Neural progenitor cell (in vitro differentiated cells): ENCODE data around the gene AGT. TPM values are rescaled to one million over a fixed set of nuclear protein-coding genes. Genes with fewer than 3 reads are reported as not detected.

Source experiments
- DNase-seq: peaks from one replicate; pipeline ENCODE4 v3.0.0-alpha.2; 2016; ENCODE audit warnings: low spot score
- H2AFZ ChIP-seq: fragments of 200-600 bp; sonication (generic); replicated peaks from 2 replicates; pipeline ENCODE4 v1.6.1; 2016; ENCODE audit warnings: antibody characterized with exemption
- H3F3A ChIP-seq: fragments of 200-600 bp; sonication (generic); 2 replicates; pipeline ENCODE4 v1.6.1; 2016; ENCODE audit warnings: antibody characterized with exemption, low read depth
- H3K27ac ChIP-seq: fragments of 200-600 bp; sonication (generic); 2 replicates; pipeline ENCODE4 v1.5.1; 2016; ENCODE audit warnings: mild to moderate bottlenecking
- H3K27me3 ChIP-seq: fragments of 200-600 bp; sonication (generic); 2 replicates; pipeline ENCODE4 v1.6.1; 2016; ENCODE audit warnings: mild to moderate bottlenecking, moderate library complexity
- H3K36me3 ChIP-seq: fragments of 200-600 bp; sonication (generic); 2 replicates; pipeline ENCODE4 v1.5.1; 2016
- H3K4me1 ChIP-seq: fragments of 200-600 bp; sonication (generic); 2 replicates; pipeline ENCODE4 v1.6.1; 2016; ENCODE audit warnings: mixed run types
- H3K4me2 ChIP-seq: fragments of 200-600 bp; sonication (generic); 2 replicates; pipeline ENCODE4 v1.6.1; 2016
- H3K4me3 ChIP-seq: fragments of 200-600 bp; sonication (generic); 2 replicates; pipeline ENCODE4 v1.5.1; 2016
- H3K79me2 ChIP-seq: fragments of 200-600 bp; sonication (generic); 2 replicates; pipeline ENCODE4 v1.6.1; 2016; ENCODE audit warnings: low read depth
- H3K9ac ChIP-seq: fragments of 200-600 bp; sonication (generic); 2 replicates; pipeline ENCODE4 v1.6.1; 2016
- H3K9me3 ChIP-seq: fragments of 200-600 bp; sonication (generic); 2 replicates; pipeline ENCODE4 v1.5.1; 2016; ENCODE audit warnings: low read depth
- H4K20me1 ChIP-seq: fragments of 200-600 bp; sonication (generic); 2 replicates; pipeline ENCODE4 v1.6.1; 2016; ENCODE audit warnings: low read depth
- H3K27ac Mint-ChIP-seq: 3 replicates; pipeline ENCODE4 v1.8.0; 2021; ENCODE audit warnings: mixed read lengths
- H3K27me3 Mint-ChIP-seq: 2 replicates; pipeline ENCODE4 v1.8.0; 2022; ENCODE audit warnings: low read depth, mild to moderate bottlenecking, inconsistent platforms, moderate library complexity, mixed read lengths; ENCODE audit not compliant: insufficient read depth
- H3K36me3 Mint-ChIP-seq: 3 replicates; pipeline ENCODE4 v1.8.0; 2021; ENCODE audit warnings: mixed read lengths
- H3K4me1 Mint-ChIP-seq: 3 replicates; pipeline ENCODE4 v1.8.0; 2021; ENCODE audit warnings: mixed read lengths
- H3K4me3 Mint-ChIP-seq: 3 replicates; pipeline ENCODE4 v1.8.0; 2021; ENCODE audit warnings: mild to moderate bottlenecking, moderate library complexity, mixed read lengths
- H3K9me3 Mint-ChIP-seq: 3 replicates; pipeline ENCODE4 v1.8.0; 2020; ENCODE audit warnings: mixed read lengths
- CTCF ChIP-seq: fragments of 200-600 bp; sonication (generic); IDR thresholded peaks from 2 replicates; pipeline ENCODE4 v1.5.1; 2017; ENCODE audit warnings: antibody characterized with exemption, mild to moderate bottlenecking
- EZH2 ChIP-seq: fragments of 200-600 bp; sonication (generic); IDR thresholded peaks from 2 replicates; pipeline ENCODE4 v1.6.1; 2017; ENCODE audit warnings: antibody characterized with exemption, mild to moderate bottlenecking, moderate library complexity
- EZH2phosphoT487 ChIP-seq: fragments of 200-600 bp; sonication (generic); IDR thresholded peaks from 2 replicates; pipeline ENCODE4 v1.6.1; 2017; ENCODE audit warnings: antibody characterized with exemption
- total RNA-seq: library from RNA; depleted of rRNA; stranded (reverse); fragments of >200 nt; gene quantifications from 2 replicates; pipeline ENCODE4 v1.2.3, GENCODE V29; 2015; ENCODE audit warnings: low replicate concordance

Gene AGT
- total RNA-seq, 1 donor from 2014 or later = 0.80 TPM

DNA sequence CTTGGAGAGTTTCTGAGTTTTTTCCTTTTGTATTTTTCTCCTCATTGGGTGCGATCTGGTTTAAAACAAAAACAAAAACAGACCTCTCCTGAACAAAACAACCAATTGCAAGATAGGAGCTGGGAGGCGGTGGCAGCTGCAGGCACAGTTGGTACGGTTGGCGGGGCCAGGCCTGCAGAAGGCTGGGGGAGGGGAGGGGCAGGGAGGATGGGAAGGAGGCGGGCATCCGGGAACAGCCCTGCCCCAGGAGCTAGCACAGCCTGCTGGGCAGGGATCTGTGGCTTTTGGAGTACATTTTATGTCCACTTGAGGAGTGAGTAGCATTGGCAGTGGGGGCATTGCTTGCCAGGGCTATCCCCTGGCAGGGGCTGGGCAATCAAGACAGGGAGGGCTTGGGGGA is 38.5 kb upstream of the AGT start:
- Histone ChIP-seq H4K20me1 (no peaks in the 10 kb centered on the region), H3K4me3 (no peak overlapping the region), H3K9me3 (no peaks in the 10 kb centered on the region), H3K4me2 (no peak overlapping the region), H3K79me2 (no peaks in the 10 kb centered on the region), H3K27ac (no peak overlapping the region), H3K4me1 (peaks cover 18% of the 10 kb centered on the region), H3K27me3 (no peaks in the 10 kb centered on the region), H2AFZ (peak overlapping the region; percentile 63), H3K9ac (no peak overlapping the region), H3F3A (peaks cover 9% of the 10 kb centered on the region), H3K36me3 (no peaks in the 10 kb centered on the region)
- no peaks in the 10 kb centered on the region for H3K9me3 Mint-ChIP-seq
- H3K36me3 Mint-ChIP-seq = no peaks in the 10 kb centered on the region
- peaks cover 11% of the 10 kb centered on the region for H3K27me3 Mint-ChIP-seq
- DNase-seq = no peak
- TF ChIP-seq CTCF (no peak), EZH2 (no peak), EZH2phosphoT487 (no peak)
- H3K4me3 Mint-ChIP-seq = no peak overlapping the region
- no peak overlapping the region for H3K27ac Mint-ChIP-seq
- H3K4me1 Mint-ChIP-seq = peaks cover 53% of the 10 kb centered on the region

DNA sequence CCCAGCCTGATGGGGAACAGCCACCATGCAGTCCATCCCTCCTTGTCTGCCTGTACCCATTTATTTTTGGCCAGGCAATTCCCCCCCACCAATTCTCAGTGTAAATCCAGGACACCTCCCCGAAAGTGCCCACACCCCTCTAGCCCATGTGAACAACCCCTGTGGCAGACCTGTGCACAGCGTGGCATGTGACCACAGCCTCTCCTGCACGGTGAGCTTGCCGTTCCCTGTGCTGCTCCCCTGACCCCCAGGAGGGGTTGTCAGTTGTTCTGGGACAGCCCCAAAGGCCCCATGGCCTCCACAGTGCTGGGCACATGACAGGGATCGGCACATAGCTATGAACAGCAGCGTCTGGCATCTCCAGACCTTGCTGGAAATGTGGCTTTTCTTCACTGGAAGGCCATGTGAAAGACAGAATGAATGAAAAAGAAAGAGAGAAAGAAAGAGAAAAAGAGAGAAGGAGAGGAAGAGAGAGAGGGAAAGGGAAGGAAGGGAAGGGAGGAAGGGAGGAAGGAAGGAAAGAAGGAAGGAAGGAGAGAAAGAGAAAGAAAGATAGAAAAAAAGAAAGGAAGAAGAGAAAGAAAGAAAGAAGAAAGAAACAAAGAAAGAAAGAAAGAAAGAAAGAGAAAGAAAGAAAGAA is 37.2 kb upstream of the AGT start:
- no peak for DNase-seq
- Histone ChIP-seq H3K79me2 (no peaks in the 10 kb centered on the region), H3K27ac (no peak overlapping the region), H3K27me3 (no peaks in the 10 kb centered on the region), H3F3A (peaks cover 9% of the 10 kb centered on the region), H3K36me3 (no peaks in the 10 kb centered on the region), H2AFZ (no peak overlapping the region), H3K4me3 (no peak overlapping the region), H4K20me1 (no peaks in the 10 kb centered on the region), H3K9me3 (no peaks in the 10 kb centered on the region), H3K4me2 (no peak overlapping the region), H3K9ac (no peak overlapping the region), H3K4me1 (peaks cover 18% of the 10 kb centered on the region)
- H3K27ac Mint-ChIP-seq = no peak overlapping the region
- H3K27me3 Mint-ChIP-seq = peaks cover 11% of the 10 kb centered on the region
- TF ChIP-seq EZH2phosphoT487 (no peak), EZH2 (no peak), CTCF (no peak)
- H3K9me3 Mint-ChIP-seq = no peaks in the 10 kb centered on the region
- no peaks in the 10 kb centered on the region for H3K36me3 Mint-ChIP-seq
- no peak overlapping the region for H3K4me3 Mint-ChIP-seq
- H3K4me1 Mint-ChIP-seq = peaks cover 58% of the 10 kb centered on the region

DNA sequence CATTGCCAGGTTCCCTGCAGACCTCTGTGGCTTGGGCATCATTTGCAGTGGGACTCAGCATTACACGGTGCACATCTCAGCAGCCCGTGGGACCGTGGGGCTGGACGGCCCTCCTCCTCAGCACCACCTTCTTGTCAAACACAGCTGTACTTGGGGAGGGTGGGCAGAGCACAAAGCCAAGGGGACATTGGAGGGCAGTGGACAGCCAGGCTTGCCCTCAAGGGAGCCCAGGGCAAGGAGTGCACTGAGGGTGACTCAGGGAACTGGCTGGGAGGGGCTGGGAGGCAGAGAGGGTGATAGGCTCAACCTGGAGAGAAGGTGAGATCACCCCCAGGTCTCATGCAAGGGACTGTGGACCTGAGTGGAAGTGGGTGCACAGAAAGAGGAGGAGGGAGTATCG is 36.7 kb upstream of the AGT start:
- Mint-ChIP-seq H3K27me3 (peaks cover 10% of the 10 kb centered on the region), H3K27ac (peak overlapping the region; percentile 58), H3K4me1 (peaks cover 58% of the 10 kb centered on the region), H3K9me3 (no peaks in the 10 kb centered on the region), H3K36me3 (no peaks in the 10 kb centered on the region), H3K4me3 (no peak overlapping the region)
- DNase-seq = no peak
- Histone ChIP-seq H4K20me1 (no peaks in the 10 kb centered on the region), H3K9ac (no peak overlapping the region), H3K36me3 (no peaks in the 10 kb centered on the region), H3K27me3 (no peaks in the 10 kb centered on the region), H3K79me2 (no peaks in the 10 kb centered on the region), H2AFZ (no peak overlapping the region), H3K4me3 (no peak overlapping the region), H3K9me3 (no peaks in the 10 kb centered on the region), H3K4me2 (no peak overlapping the region), H3K27ac (no peak overlapping the region), H3F3A (peaks cover 9% of the 10 kb centered on the region), H3K4me1 (peaks cover 18% of the 10 kb centered on the region)
- TF ChIP-seq CTCF = no peak
- no peak for TF ChIP-seq EZH2phosphoT487
- no peak for TF ChIP-seq EZH2
